Keratinocyte (primary cell): ENCODE data around the gene ZSCAN2. TPM values are rescaled to one million over a fixed set of nuclear protein-coding genes. Genes with fewer than 3 reads are reported as not detected.

ENCODE experiments used
- DNase-seq: peaks from one replicate; pipeline ENCODE4 v3.0.0-alpha.2; 2011; ENCODE audit warnings: low read depth, missing footprints, low spot score
- FAIRE-seq: peaks from 2 replicates; lab custom pipeline; 2011; peaks lifted over from hg19 to GRCh38; lab: Jason Lieb, UNC
- H2AFZ ChIP-seq: 2 replicates; pipeline ENCODE4 v1.6.0; 2012; ENCODE audit warnings: low read length, control low read depth, inconsistent platforms; ENCODE audit not compliant: control insufficient read depth
- H3K27ac ChIP-seq: 2 replicates; pipeline ENCODE4 v1.5.1; 2011; ENCODE audit warnings: low read length; ENCODE audit not compliant: control insufficient read depth, insufficient read depth
- H3K27me3 ChIP-seq: 3 replicates; pipeline ENCODE4 v1.6.0; 2011; ENCODE audit warnings: low read length; ENCODE audit not compliant: control insufficient read depth, insufficient read depth; ENCODE audit errors: extremely low read depth
- H3K36me3 ChIP-seq, 2 experiments: 2 replicates in 1 of 2; 3 replicates in 1 of 2; pipeline ENCODE4 v1.5.1; 2011; ENCODE audit warnings: low read length in 2 of 2, mild to moderate bottlenecking in 1 of 2; ENCODE audit not compliant: control insufficient read depth in 2 of 2, insufficient read depth in 2 of 2; ENCODE audit errors: extremely low read depth in 1 of 2
- H3K4me1 ChIP-seq: 3 replicates; pipeline ENCODE4 v1.5.1; 2011; ENCODE audit warnings: low read length; ENCODE audit not compliant: control insufficient read depth, insufficient read depth; ENCODE audit errors: extremely low read depth
- H3K4me2 ChIP-seq: 3 replicates; pipeline ENCODE4 v1.6.0; 2011; ENCODE audit warnings: low read depth, low read length; ENCODE audit not compliant: control insufficient read depth, insufficient read depth; ENCODE audit errors: extremely low read depth
- H3K4me3 ChIP-seq, 3 experiments: fragments of 200-600 bp in 1 of 3; sonication (generic) in 1 of 3; 2 replicates in 2 of 3; 3 replicates in 1 of 3; pipeline ENCODE4 v1.5.1; 2011 to 2016; ENCODE audit warnings: low read length in 3 of 3, mild to moderate bottlenecking in 3 of 3, control low read depth in 2 of 3, inconsistent platforms in 1 of 3, low read depth in 1 of 3, mixed read lengths in 1 of 3, mixed run types in 1 of 3, moderate library complexity in 1 of 3; ENCODE audit not compliant: control insufficient read depth in 2 of 3, insufficient read depth in 2 of 3; ENCODE audit errors: extremely low read depth in 1 of 3
- H3K79me2 ChIP-seq: 2 replicates; pipeline ENCODE4 v1.6.0; 2012; ENCODE audit warnings: low read length; ENCODE audit not compliant: control insufficient read depth, insufficient read depth
- H3K9ac ChIP-seq: 3 replicates; pipeline ENCODE4 v1.6.0; 2011; ENCODE audit warnings: low read length; ENCODE audit not compliant: control insufficient read depth, insufficient read depth; ENCODE audit errors: extremely low read depth
- H3K9me1 ChIP-seq: 3 replicates; pipeline ENCODE4 v1.6.0; 2011; ENCODE audit warnings: low read length; ENCODE audit not compliant: control insufficient read depth, insufficient read depth; ENCODE audit errors: extremely low read depth
- H3K9me3 ChIP-seq: 2 replicates; pipeline ENCODE4 v1.5.1; 2012; ENCODE audit warnings: low read depth, low read length; ENCODE audit not compliant: control insufficient read depth
- H4K20me1 ChIP-seq: 3 replicates; pipeline ENCODE4 v1.6.0; 2011; ENCODE audit warnings: low read length; ENCODE audit not compliant: control insufficient read depth, insufficient read depth; ENCODE audit errors: extremely low read depth
- CTCF ChIP-seq, 3 experiments: IDR thresholded peaks in 1 of 3; conservative IDR thresholded peaks in 1 of 3; optimal IDR thresholded peaks in 1 of 3; 2 replicates in 2 of 3; 3 replicates in 1 of 3; pipeline versions ENCODE3 to v1.5.1; 2011; ENCODE audit warnings: low read length in 3 of 3, mild to moderate bottlenecking in 3 of 3, moderate library complexity in 2 of 3, control low read depth in 1 of 3, inconsistent platforms in 1 of 3; ENCODE audit not compliant: insufficient read depth in 2 of 3; ENCODE audit errors: extremely low read depth in 1 of 3
- EZH2 ChIP-seq: IDR thresholded peaks from one replicate; pipeline ENCODE4 v1.6.1; 2012; ENCODE audit warnings: inconsistent platforms, mild to moderate bottlenecking, low read length, moderate library complexity
- dilution Hi-C: fragments of 300-500 bp; cut with MboI; formaldehyde crosslinking; loops from one replicate; pipeline ENCODE4 v1.7.0; 2020; ENCODE audit warnings: low sequenced_read_pairs; ENCODE audit not compliant: extremely low pct_ligation_motif_present
- polyA plus RNA-seq, 5 experiments: library from polyadenylated mRNA; depleted of rRNA in 3 of 5; stranded (reverse) in 3 of 5; stranded (forward) in 1 of 5; unstranded in 1 of 5; fragments of >200 nt; gene quantifications; 1 replicate in 1 of 5; 2 replicates in 3 of 5; 3 replicates in 1 of 5; pipeline versions ENCODE4 v1.2.1 to v1.2.3, GENCODE V29; 2011 to 2012; ENCODE audit warnings: missing spikeins in 2 of 5, low read depth in 1 of 5, low replicate concordance in 1 of 5

Gene ZSCAN2
- polyA plus RNA-seq, 1 donor (not counting 4 experiments of a cell fraction or from before 2014, with no cell fraction given) = 3.7 TPM

GRCh38 chr15:84658788-84659411 is 58.1 kb downstream of the ZSCAN2 start:
- Histone ChIP-seq H3K9me3 (no peaks in the 10 kb centered on the region), H3K27ac (no peak overlapping the region), H4K20me1 (no peaks in the 10 kb centered on the region), H2AFZ (peak overlapping the region; percentile 70), H3K9ac (peak overlapping the region; percentile 73), H3K4me1 (peaks cover 16% of the 10 kb centered on the region), H3K79me2 (peaks cover 2% of the 10 kb centered on the region), H3K27me3 (no peaks in the 10 kb centered on the region), H3K4me3 (peak overlapping the region in 1 of 3 experiments; percentile 58), H3K36me3 (peaks cover 0 to 5% of the 10 kb centered on the region in 2 experiments), H3K4me2 (peak overlapping the region; percentile 70), H3K9me1 (no peaks in the 10 kb centered on the region)
- DNase-seq (no peak), FAIRE-seq (no peak)
- no peak for TF ChIP-seq EZH2
- no peak for TF ChIP-seq CTCF (optimal IDR thresholded peaks at IDR 0.05 in 1 of 3, IDR thresholded peaks at IDR 0.05 in 1 of 3, conservative IDR thresholded peaks at IDR 0.05 in 1 of 3; ENCODE audit: extremely low read depth in 1 of 3, insufficient read depth in 2 of 3, low read length in 3 of 3)
- dilution Hi-C loops = no loop called here

GRCh38 chr15:84659904-84660781 is 59.3 kb downstream of the ZSCAN2 start:
- no peak overlapping the region for H2AFZ ChIP-seq
- H3K27ac ChIP-seq = no peak overlapping the region
- H3K4me3 ChIP-seq = no peak overlapping the region
- TF ChIP-seq EZH2 = no peak
- TF ChIP-seq CTCF (optimal IDR thresholded peaks at IDR 0.05 in 1 of 3, IDR thresholded peaks at IDR 0.05 in 1 of 3, conservative IDR thresholded peaks at IDR 0.05 in 1 of 3; ENCODE audit: extremely low read depth in 1 of 3, insufficient read depth in 2 of 3, low read length in 3 of 3) = no peak
- H3K9me3 ChIP-seq = no peaks in the 10 kb centered on the region
- no peaks in the 10 kb centered on the region for H3K9me1 ChIP-seq
- DNase-seq (no peak), FAIRE-seq (no peak)
- dilution Hi-C loops = no loop called here
- no peak overlapping the region for H3K4me2 ChIP-seq
- no peaks in the 10 kb centered on the region for H3K27me3 ChIP-seq
- no peaks in the 10 kb centered on the region for H3K79me2 ChIP-seq
- H3K9ac ChIP-seq = no peak overlapping the region
- H3K4me1 ChIP-seq = peaks cover 12% of the 10 kb centered on the region
- no peaks in the 10 kb centered on the region for H4K20me1 ChIP-seq
- H3K36me3 ChIP-seq = peaks cover 0 to 5% of the 10 kb centered on the region in 2 experiments
